Upper lobe of left lung (tissue), 4 donors: Measurements from ENCODE around the gene BNIP2.

Experiments
- POLR2A ChIP-seq, 4 donors: fragments of 450-650 bp; IDR thresholded peaks; one replicate each; pipeline ENCODE4 v1.5.1; 2016 to 2017; ENCODE audit warnings: antibody characterized with exemption in 4 of 4, mild to moderate bottlenecking in 2 of 4
- POLR2AphosphoS5 ChIP-seq, 2 donors: sonication (generic); formaldehyde crosslinking; IDR thresholded peaks; one replicate each; pipeline ENCODE4 v1.5.1; 2017; ENCODE audit warnings: antibody characterized with exemption in 2 of 2
- TF ChIP-seq, protein P1 (sequence below), 6 experiments: fragments of 450-650 bp in 4 of 6; fragments of 200-600 bp in 2 of 6; sonication (generic) in 2 of 6; IDR thresholded peaks; one replicate each; pipeline ENCODE4 v1.5.1; 2016 to 2019; ENCODE audit warnings: antibody characterized with exemption in 6 of 6

- TF ChIP-seq POLR2AphosphoS5 (IDR thresholded peaks at IDR 0.05) = no peak
- TF ChIP-seq POLR2A (IDR thresholded peaks at IDR 0.05) = no peak
- TF ChIP-seq, protein P1, sequence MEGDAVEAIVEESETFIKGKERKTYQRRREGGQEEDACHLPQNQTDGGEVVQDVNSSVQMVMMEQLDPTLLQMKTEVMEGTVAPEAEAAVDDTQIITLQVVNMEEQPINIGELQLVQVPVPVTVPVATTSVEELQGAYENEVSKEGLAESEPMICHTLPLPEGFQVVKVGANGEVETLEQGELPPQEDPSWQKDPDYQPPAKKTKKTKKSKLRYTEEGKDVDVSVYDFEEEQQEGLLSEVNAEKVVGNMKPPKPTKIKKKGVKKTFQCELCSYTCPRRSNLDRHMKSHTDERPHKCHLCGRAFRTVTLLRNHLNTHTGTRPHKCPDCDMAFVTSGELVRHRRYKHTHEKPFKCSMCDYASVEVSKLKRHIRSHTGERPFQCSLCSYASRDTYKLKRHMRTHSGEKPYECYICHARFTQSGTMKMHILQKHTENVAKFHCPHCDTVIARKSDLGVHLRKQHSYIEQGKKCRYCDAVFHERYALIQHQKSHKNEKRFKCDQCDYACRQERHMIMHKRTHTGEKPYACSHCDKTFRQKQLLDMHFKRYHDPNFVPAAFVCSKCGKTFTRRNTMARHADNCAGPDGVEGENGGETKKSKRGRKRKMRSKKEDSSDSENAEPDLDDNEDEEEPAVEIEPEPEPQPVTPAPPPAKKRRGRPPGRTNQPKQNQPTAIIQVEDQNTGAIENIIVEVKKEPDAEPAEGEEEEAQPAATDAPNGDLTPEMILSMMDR (IDR thresholded peaks at IDR 0.05) = no peak
These were observed 47.1 kb upstream of the BNIP2 start for GRCh38 chr15:59736181-59736580.
